Ovary (tissue), 9 donors: Measurements from ENCODE around the gene RAB6B. TPM values are rescaled to one million over a fixed set of nuclear protein-coding genes. Genes with fewer than 3 reads are reported as not detected.

Source experiments
- DNase-seq, 5 donors: peaks; one replicate each; pipeline ENCODE4 v3.0.0-alpha.2; 2019 to 2020
- H3K27ac ChIP-seq, 2 donors: fragments of 200-600 bp; one replicate each; pipeline versions ENCODE4 v1.5.1 to v1.8.0; 2019 to 2022
- H3K27me3 ChIP-seq: fragments of 200-600 bp; one replicate; pipeline ENCODE4 v1.8.0; 2022
- H3K36me3 ChIP-seq: fragments of 200-600 bp; sonication (generic); one replicate; pipeline ENCODE4 v1.5.1; 2019
- H3K4me1 ChIP-seq: one replicate; pipeline ENCODE4 v1.8.1; 2013; ENCODE audit warnings: mild to moderate bottlenecking, moderate library complexity; ENCODE audit not compliant: insufficient read depth
- H3K4me3 ChIP-seq: fragments of 200-600 bp; sonication (generic); one replicate; pipeline ENCODE4 v1.5.1; 2017
- H3K9me3 ChIP-seq, 2 donors: fragments of 200-600 bp in 1 of 2; sonication (generic) in 1 of 2; one replicate each; pipeline versions ENCODE4 v1.5.1 to v1.8.1; 2013 to 2019; ENCODE audit warnings: mild to moderate bottlenecking in 1 of 2, moderate library complexity in 1 of 2
- EP300 ChIP-seq: sonication (generic); formaldehyde crosslinking; IDR thresholded peaks from one replicate; pipeline ENCODE4 v1.6.1; 2017; ENCODE audit warnings: antibody characterized with exemption
- POLR2A ChIP-seq: fragments of 450-650 bp; IDR thresholded peaks from one replicate; pipeline ENCODE4 v1.6.1; 2017; ENCODE audit warnings: antibody characterized with exemption, mild to moderate bottlenecking, moderate library complexity
- WGBS, 3 donors: extraction: QIAGEN DNeasy Blood & Tissue Kit in 1 of 3; methylation state at CpG; one replicate each; pipeline versions ENCODE4 v1.1.5 to v1.1.7; 2013 to 2017; 5-methylcytosine and 5-hydroxymethylcytosine counted together
- intact Hi-C, 4 donors: fragments of 100-400 bp; cut with DNase I; formaldehyde crosslinking; loops; one replicate each; pipeline versions ENCODE4 v1.11.0 to v1.15.1; 2022 to 2023
- polyA plus RNA-seq, 2 donors: library from polyadenylated mRNA; stranded (reverse); fragments of 200-250 nt in 1 of 2; fragments of 350-450 nt in 1 of 2; fragmentation: Illumina TruSeq in 1 of 2; extraction: RNeasy Lipid Tissue Mini Kit (QIAGEN cat#74804) in 1 of 2; gene quantifications; one replicate each; pipeline ENCODE4 v1.2.3, GENCODE V29; 2013 to 2014
- total RNA-seq, 7 donors: library from RNA; depleted of rRNA in 2 of 7; stranded (reverse); fragments of >200 nt in 2 of 7; fragmentation: NEBNext Ultra II Directional in 3 of 7; extraction: Animal tissue kit (Norgen Biotek cat#: 25700) in 3 of 7; gene quantifications; one replicate each; pipeline versions ENCODE4 v1.1.0 to v1.2.4, GENCODE V29; 2016 to 2023
- TF ChIP-seq, protein P1 (sequence below), 3 donors: fragments of 450-650 bp in 2 of 3; fragments of 200-600 bp in 1 of 3; IDR thresholded peaks; one replicate each; pipeline versions ENCODE4 v1.5.1 to v1.8.0; 2016 to 2022; ENCODE audit warnings: antibody characterized with exemption in 3 of 3, mild to moderate bottlenecking in 1 of 3
- donor health status: DM: no; HTN: no; CAD: no; lungs with moderate emphysema.
- donor health status: DM: no; HTN: no; CAD: no.
- donor health status: Bipolar disorder and iron deficiency.
- donor health status: DM: yes; HTN: yes; CAD: no.
- donor health status: DM: no; HTN: no; CAD: no.
- donor health status: DM: yes; HTN: yes; CAD: no.

The RAB6B gene
- total and polyA plus RNA-seq, 9 donors: 0.50 to 9.1 (median 3.9) TPM

DNA sequence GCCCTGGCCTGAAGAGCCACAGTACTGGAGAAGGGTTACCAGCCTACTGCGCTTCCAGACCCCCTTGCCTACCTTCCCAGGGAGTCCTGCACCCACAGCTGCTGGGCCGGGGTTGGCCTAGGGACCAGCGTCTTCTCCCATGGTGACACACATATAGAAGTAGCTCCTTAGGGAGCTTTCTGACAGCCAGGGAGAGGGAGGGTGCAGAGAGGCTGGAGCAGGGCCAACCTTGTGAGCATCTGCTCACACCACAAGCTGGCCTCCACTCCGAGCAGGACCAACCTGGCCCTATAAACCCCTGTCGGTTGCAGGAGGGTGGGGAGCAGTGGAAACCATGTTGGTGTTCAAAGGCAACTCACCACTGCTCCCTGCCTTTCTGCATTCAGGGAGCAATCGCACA, 54.9 kb downstream of the RAB6B start:
- 84 to 86% (median 84%) methylated on average over 6 of the region's 6 CpGs for WGBS, 3 donors
- no peak for DNase-seq
- Histone ChIP-seq H3K36me3 (no peaks in the 10 kb centered on the region), H3K27ac (no peak overlapping the region), H3K27me3 (no peaks in the 10 kb centered on the region), H3K9me3 (no peaks in the 10 kb centered on the region), H3K4me1 (no peaks in the 10 kb centered on the region), H3K4me3 (no peak overlapping the region)
- intact Hi-C loops: no loop called here
- TF ChIP-seq EP300: no peak

DNA sequence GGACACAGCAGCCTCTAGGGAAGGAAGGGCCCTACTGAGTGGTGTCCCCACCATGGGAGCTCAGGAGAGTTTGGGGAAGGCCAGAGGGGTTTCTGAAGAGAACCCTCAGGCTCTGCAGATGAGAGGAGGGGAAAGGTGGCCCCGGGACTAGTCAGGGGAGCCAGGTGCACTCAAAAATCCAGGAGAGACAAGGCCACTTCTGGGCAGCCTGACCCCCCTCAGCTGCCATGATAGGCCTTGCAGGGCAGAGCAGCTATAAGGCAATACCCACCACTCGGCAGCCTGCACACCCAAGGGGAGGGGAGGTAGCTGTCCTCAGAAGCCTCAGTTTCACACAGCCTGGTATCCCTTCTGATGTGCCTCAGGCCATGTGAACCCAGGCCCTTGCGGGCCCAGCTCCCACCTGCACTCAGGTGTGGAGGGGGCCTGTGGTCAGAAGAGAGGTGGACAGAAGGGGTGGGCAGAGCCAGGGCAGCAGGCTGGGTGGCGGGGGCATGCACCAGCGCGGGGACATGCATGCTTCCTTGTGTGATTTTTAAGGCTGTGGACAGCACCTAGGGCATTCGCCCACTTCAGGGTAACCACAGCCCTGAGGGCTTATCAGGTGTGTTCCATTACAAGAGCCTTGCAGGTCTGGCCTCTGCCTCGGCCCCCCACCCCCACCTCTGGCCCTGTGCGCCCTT, 55.5 kb downstream of the RAB6B start:
- no peak overlapping the region for H3K27ac ChIP-seq
- H3K4me1 ChIP-seq: no peaks in the 10 kb centered on the region
- no peak overlapping the region for H3K4me3 ChIP-seq
- TF ChIP-seq POLR2A (no peak), EP300 (no peak)
- TF ChIP-seq, protein P1, sequence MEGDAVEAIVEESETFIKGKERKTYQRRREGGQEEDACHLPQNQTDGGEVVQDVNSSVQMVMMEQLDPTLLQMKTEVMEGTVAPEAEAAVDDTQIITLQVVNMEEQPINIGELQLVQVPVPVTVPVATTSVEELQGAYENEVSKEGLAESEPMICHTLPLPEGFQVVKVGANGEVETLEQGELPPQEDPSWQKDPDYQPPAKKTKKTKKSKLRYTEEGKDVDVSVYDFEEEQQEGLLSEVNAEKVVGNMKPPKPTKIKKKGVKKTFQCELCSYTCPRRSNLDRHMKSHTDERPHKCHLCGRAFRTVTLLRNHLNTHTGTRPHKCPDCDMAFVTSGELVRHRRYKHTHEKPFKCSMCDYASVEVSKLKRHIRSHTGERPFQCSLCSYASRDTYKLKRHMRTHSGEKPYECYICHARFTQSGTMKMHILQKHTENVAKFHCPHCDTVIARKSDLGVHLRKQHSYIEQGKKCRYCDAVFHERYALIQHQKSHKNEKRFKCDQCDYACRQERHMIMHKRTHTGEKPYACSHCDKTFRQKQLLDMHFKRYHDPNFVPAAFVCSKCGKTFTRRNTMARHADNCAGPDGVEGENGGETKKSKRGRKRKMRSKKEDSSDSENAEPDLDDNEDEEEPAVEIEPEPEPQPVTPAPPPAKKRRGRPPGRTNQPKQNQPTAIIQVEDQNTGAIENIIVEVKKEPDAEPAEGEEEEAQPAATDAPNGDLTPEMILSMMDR (IDR thresholded peaks at IDR 0.05): no peak
- no peak for DNase-seq
- no peaks in the 10 kb centered on the region for H3K27me3 ChIP-seq
- 92 to 96% (median 96%) methylated on average over 9 of the region's 9 CpGs for WGBS, 3 donors
- H3K9me3 ChIP-seq: no peaks in the 10 kb centered on the region
- H3K36me3 ChIP-seq: no peaks in the 10 kb centered on the region
- intact Hi-C loops: no loop called here

DNA sequence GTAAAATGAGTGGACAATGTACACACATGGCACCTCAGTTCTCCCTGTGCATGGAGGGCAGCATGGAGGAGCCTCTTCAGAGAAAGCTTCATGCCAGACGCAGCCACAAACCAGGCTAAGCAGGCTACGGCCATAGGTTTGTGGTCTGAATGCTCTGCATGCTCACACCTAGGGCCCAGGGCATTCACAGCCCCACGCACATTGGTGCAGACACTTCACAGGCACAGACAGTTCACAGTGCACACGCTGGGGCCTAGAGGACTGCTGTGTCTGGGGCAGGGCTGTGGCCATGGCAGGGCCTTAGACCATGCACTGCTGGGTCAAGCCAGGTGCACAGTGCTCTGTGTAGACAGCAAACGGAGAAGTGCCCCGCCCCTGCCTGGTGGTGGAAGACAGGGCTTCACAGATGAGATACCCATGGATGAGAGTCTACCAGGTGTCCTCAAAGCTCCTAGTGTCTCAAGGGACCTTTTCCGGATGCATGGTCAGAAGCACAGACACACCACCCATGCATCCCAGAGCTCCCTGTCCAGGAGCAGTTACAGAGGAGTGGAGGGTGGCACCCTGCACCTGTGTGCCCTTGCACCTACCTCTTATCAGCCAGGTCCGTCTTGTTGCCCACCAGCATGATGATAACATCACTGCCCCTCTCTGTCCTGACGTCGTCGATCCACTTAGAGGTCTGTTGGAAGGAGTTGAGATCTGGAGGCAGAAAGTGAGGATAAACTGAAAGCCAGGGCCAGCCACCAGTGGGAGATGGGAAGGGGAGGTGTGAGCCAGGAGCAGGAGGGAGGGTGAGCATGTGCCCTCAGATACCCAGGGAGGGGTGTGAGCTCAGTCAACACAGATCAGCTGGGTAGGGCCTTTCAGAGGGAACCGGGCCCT, 56.5 kb downstream of the RAB6B start:
- intact Hi-C loops: no loop called here
- TF ChIP-seq, protein P1 (IDR thresholded peaks at IDR 0.05): no peak
- TF ChIP-seq EP300: no peak
- 87 to 94% (median 91%) methylated on average over 12 of the region's 12 CpGs for WGBS, 3 donors
- DNase-seq: no peak
- Histone ChIP-seq H3K4me1 (no peaks in the 10 kb centered on the region), H3K9me3 (no peaks in the 10 kb centered on the region), H3K27ac (no peak overlapping the region), H3K4me3 (no peak overlapping the region), H3K36me3 (no peaks in the 10 kb centered on the region), H3K27me3 (no peaks in the 10 kb centered on the region)

DNA sequence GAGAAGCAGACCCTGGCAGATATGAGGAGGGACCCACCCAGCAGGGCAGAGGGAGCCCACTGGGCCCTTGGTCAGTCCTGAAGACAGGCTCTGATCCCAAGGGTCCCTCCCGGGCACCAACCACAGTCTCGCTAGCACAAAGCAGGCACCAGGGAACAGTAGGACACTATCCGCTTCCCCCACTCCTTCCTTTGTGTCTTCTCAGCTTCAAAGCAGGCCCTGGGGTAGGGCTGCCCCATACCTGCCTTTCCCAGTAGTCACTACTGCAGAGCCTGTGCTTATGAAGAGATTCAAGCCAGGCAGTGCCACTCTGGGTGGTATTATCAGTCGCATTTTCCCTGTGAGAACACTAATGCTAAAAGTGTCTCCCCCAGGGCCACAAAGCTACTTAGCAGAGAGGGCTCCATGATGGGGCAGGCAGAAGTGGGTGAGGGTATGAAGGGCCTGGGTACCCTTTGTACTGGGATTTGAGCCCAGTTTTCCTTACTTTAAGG, 57.3 kb downstream of the RAB6B start:
- Histone ChIP-seq H3K27ac (no peak overlapping the region), H3K4me1 (no peaks in the 10 kb centered on the region), H3K9me3 (no peaks in the 10 kb centered on the region), H3K36me3 (no peaks in the 10 kb centered on the region), H3K4me3 (no peak overlapping the region), H3K27me3 (no peaks in the 10 kb centered on the region)
- WGBS, 3 donors: 92 to 96% (median 95%) methylated on average over 4 of the region's 4 CpGs
- intact Hi-C loops: no loop called here
- no peak for DNase-seq
- TF ChIP-seq EP300 (no peak), POLR2A (no peak)
- TF ChIP-seq, protein P1 (IDR thresholded peaks at IDR 0.05): no peak
